GM18517 (cell line): ENCODE measurements around the gene FBL.
"Not testable (repeated sequence)": the region's sequence is repeated elsewhere in the genome, so short reads cannot be mapped to it uniquely, and the experiment has no call there.

Experiments
- ATAC-seq: cut with Tn5 transposase; IDR thresholded peaks from one replicate; pipeline ENCODE4 v1.9.1; 2021; ENCODE audit warnings: mild to moderate bottlenecking, moderate library complexity; ENCODE audit not compliant: unreplicated experiment

FBL gene

GRCh38 chr19:39877488-39877887 lies 31.3 kb upstream of the FBL start:
- ATAC-seq, result not testable (repeated sequence)

GRCh38 chr19:39876486-39876885 lies 30.3 kb upstream of the FBL start:
- ATAC-seq, result not testable (repeated sequence)

GRCh38 chr19:39875401-39875864 lies 29.3 kb upstream of the FBL start:
- ATAC-seq, result not testable (repeated sequence)

GRCh38 chr19:39874404-39874803 lies 28.2 kb upstream of the FBL start:
- no peak for ATAC-seq

- ATAC-seq, result no peak
Measured at GRCh38 chr19:39873385-39873784, 27.2 kb upstream of the FBL start.

DNA sequence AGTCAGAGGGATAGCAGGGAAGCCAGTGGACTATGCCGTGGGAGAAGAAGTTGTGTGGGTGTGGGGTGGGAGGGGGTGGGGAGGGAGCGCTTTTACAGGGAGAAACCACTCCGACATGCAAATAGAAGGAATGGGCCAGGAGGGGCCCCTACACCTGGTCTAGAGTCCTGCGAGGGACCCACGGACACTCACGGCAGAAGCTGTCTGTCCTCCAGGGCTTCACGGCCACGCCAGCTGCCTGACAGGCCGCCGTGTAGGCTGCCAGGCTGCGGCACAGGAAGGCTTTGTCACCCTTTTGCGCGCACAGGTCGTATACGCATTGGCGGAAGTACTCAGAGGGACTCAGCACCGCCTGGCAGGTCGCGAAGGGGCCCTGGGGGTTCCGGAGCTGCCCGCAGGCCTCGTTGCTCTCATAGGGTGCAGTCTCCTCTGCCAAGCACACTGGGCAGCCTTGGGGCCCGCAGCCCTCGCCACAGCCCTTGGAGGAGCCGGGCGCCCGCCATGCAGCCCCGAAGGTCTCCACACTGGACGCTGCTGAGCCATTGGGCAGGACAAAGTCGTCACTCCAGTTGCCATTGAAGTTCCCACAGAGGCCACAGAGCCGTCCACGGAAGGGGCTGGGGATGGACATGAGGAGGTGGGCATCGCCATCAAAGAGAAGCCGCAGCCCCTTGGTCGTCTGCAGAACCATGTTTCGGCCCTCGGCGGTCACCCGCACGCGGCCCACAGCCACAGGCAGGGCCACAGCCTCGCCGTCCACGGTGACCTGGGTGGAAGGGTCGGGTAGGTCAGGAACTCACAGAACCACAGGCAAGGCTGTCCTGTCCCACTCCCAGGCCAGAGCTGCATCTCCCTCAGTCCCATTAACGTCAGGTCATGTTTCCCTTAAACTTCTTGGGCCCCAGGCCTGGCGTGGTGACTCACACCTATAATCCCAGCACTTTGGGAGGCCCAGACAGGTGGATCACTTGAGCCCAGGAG lies 26.0 kb upstream of the FBL start:
- ATAC-seq, result no peak

- no peak for ATAC-seq
Measured at GRCh38 chr19:39871362-39871761, 25.2 kb upstream of the FBL start.

DNA sequence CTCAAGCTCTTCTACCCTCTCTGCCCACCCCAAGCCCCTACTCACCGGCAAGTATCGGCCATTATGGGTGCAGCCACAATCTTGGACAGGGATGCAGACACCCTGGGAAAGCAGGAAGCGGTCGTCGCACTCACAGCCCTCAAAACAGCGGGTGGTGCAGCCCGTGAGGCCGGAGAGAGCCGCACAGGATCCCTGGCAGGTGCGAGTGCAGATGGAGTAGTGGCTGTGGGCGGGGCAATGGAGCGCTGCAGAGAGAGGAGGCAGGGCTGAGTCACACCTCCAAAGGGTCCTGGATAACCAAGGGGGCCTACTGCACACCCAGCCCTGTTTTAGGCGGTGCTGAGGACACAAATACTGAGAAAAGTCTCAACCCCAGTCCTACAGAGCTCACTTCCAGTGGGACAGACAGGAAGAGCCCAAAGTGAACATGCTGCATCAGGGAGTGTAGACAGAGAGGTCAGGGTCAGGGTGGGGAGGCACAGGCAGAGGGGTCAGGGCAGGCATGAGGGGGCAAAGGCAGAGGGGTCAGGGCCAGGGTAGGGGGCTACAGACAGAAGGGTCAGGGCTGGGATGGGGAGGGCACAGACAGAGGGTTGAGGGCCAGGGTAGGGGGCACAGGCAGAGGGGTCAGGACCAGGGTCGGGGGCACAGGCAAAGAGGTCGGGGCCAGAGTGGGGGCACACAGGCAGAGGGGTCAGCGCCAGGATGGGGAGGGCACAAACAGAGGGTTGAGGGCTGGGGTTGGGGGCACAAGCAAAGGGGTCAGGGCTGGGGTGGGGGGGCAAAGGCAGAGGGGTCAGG lies 24.2 kb upstream of the FBL start:
- ATAC-seq, result no peak

GRCh38 chr19:39867952-39868351 lies 21.8 kb upstream of the FBL start:
- ATAC-seq, result no peak

DNA sequence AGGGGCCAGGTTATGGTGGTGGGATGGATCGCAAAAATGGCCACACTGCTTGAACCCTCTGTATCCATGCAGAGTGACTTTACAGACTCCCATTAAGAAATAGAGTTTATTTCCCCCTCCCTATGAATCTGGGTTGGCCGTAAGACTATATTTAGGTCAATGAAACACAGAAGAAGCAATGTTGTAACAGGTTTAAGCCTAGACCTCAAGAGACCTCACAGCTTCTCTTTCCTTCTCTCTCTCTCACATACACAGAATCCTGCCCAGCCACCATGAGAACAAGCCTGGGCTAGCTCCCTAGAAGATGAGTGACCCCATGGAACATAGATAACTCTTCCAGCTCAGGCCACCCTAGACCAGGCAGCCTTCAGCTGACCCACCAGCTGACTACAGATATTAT lies 21.0 kb upstream of the FBL start:
- ATAC-seq, result no peak

DNA sequence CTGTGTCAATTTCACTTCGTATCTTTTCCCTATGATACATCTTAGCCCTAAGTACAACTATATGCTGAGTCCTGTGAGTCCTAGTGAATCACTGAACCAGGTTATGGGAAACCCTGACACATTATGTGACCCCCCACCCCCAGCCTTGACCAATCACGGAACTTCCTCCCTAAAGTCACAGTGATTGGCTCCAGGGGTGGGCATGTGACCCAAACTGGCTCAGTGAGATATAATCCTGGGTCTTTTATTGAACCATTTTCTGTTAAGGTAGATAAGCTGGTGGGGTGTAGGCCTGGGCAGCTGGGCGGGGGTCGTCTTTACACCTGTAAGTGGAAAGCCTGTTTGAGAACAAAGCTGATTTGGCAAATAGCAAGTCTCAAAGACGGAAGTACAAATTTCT lies 19.8 kb upstream of the FBL start:
- ATAC-seq, result no peak

DNA sequence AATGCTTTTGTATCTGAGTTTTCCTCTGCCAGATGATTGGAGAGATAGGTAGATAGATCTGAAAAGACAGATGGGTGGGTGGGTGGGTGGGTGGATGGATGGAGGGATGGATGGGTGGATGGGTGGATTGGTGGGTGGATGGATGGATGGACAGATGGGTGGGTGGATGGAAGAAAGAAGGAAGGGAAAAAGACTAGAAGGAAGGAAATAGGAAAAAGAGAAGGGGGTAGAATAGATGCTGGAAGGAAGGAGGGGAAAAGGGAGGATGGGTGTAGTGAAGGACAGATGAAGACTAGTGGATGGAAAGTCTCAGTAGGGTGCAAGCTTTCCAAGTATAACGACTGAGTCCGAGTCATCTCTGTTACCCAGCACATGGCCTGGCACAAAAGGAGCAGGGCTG lies 19.0 kb upstream of the FBL start:
- ATAC-seq, result no peak

GRCh38 chr19:39864118-39864517 lies 17.9 kb upstream of the FBL start:
- ATAC-seq, result no peak

DNA sequence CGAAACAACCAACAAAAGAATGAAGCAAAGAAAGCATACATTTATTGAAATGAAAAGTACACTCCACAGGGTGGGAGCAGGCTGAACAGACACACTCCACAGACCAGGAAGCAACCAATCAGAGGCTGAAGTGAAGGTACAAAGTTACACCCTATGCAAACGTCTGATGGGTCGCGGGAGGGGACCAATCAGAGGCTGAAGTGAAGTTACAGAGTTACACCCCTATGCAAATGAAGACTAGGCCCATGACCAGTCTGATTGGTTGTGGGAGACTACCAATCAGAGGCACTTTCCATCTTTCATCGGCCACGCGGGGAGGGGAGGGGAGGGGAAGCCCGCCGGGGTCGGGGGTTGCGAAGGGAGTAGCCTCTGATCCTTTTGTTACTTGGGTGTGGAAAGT lies 12.4 kb upstream of the FBL start:
- ATAC-seq, result no peak

GRCh38 chr19:39852882-39853281 lies 6.7 kb upstream of the FBL start:
- ATAC-seq, result no peak

GRCh38 chr19:39850892-39851291 lies 4.7 kb upstream of the FBL start:
- no peak for ATAC-seq

DNA sequence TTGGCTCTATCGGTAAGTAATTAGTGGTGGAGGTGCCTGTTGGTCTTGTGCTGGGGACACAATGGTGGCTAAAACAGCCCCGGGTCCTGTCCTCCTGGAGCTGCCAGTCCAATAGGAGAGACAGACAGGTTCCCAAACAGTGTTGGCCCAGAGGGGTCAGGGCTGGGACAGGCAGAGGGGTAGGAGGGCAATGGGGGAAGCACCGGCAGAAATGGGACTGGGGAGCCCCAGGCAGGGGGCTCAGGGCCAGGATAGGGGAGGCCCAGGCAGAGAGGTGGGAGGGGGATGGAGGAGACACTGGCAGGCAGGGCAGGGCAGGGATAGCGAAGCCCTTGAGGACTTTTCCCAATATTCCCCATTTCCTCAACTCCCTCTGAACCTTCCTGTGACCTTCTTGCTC lies 2.2 kb upstream of the FBL start:
- no peak for ATAC-seq

DNA sequence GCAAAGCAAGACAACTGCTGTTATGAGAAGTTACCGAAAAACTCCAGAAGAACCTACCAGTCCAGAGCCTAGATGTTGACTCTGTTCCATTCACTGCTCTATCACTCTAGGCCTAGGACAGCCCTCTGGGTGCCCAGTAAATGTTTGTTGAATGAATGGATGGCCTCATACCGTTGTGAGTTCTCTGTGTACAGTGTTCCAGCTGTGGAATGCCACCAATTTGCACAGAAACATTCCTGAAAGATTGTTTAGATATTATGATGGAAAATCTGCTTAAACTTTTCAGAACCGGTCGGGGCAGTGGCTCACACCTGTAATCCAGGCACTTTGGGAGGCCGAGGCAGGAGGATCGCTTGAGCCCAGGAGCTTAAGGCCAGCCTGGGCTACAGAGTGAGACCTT lies 1.3 kb upstream of the FBL start:
- ATAC-seq, result no peak

DNA sequence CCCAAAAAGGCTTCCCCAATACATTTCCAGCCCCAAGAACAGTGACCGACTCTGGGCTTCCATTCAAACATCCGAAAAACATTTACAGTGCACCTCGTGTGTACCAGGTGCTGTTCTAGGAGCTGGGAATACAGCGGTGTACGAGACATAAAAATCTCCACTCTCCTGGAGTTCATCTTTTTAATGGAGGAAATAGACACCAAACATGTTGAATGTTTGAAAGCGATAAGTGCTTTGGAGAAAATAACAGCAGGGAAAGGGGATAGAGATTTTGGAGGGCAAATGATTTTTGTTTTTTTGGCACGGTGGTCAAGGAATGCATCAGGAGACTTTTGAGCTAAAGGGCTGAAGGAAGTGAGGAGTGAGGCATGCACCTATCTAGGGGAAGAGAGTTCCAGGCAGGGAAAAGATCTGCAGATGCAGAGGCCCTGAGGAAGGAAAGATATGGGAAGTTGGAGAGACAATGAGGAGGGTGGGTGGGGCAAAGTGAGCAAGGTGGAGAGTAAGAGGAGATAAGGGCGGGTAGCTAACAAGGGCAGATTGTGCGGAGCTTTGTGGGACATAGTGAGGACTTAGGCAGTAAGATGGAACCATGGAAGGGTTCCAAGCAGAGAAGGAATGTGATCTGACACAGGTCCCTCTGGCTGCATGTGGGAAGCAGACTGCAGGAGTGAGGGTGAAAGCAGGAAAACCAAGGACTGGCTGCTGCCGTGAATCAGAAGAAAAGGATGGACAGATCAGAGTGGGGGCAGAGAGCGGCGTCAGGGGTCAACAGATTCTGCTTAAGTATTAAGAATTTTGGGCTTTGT lies 703 bp upstream of the FBL start:
- no peak for ATAC-seq

DNA sequence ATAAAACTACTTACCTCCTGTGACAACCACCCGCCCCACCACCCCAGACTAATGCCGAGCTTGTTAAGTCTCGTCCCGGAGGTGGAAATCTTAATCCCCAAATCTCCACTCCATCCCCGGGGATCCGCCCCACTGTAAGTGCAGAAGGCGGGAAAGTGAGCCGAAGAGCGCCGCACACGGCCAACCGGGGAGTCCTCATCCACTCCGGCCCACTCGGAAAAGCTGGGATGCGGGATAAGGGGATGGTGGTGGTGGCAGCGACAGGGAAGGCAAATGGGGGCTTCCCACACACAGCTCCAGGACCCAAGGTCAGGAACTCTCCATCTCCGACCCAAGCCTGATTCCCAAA lies 621 bp downstream of the FBL start:
- ATAC-seq, result no peak

GRCh38 chr19:39845172-39845571 lies 1.0 kb downstream of the FBL start:
- no peak for ATAC-seq
